Activated T-cell treated with anti-CD3 and anti-CD28 coated beads, Interleukin-2, amount 50 U/mL, for 4 hours (primary cell): Measurements from ENCODE around the gene HOXD12. TPM values are rescaled to one million over a fixed set of nuclear protein-coding genes. Genes with fewer than 3 reads are reported as not detected.
A peak's percentile ranks its signal among the peaks of the same experiment; 100 is the strongest.

Experiments used
- ATAC-seq, 2 donors: fragments of 200-7000 bp; cut with Tn5 transposase; one replicate each; pipeline ENCODE4 v1.10.0; 2021
- DNase-seq: peaks from one replicate; pipeline ENCODE4 v3.0.0-alpha.2; 2020
- H3K27me3 Mint-ChIP-seq: one replicate; pipeline ENCODE4 v1.8.0; 2021; ENCODE audit warnings: low read depth, mixed read lengths
- H3K36me3 Mint-ChIP-seq: one replicate; pipeline ENCODE4 v1.8.0; 2022; ENCODE audit warnings: mixed read lengths; ENCODE audit not compliant: insufficient read depth
- H3K4me1 Mint-ChIP-seq: one replicate; pipeline ENCODE4 v1.8.0; 2021; ENCODE audit warnings: low read depth, mixed read lengths
- H3K4me3 Mint-ChIP-seq: one replicate; pipeline ENCODE4 v1.8.0; 2021; ENCODE audit warnings: mild to moderate bottlenecking, moderate library complexity, mixed read lengths
- H3K9me3 Mint-ChIP-seq: one replicate; pipeline ENCODE4 v1.8.0; 2021; ENCODE audit warnings: mixed read lengths
- total RNA-seq, 3 donors: library from RNA; stranded (reverse); gene quantifications; one replicate each; pipeline ENCODE4 v1.2.1, GENCODE V29; 2021

Gene HOXD12
- total RNA-seq, 3 donors from 2014 or later = not detected

- no peak for DNase-seq
- H3K4me3 Mint-ChIP-seq = no peak overlapping the region
- peaks cover 9% of the 10 kb centered on the region for H3K9me3 Mint-ChIP-seq
- ATAC-seq = no peak
- H3K4me1 Mint-ChIP-seq = peaks cover 27% of the 10 kb centered on the region
- no peaks in the 10 kb centered on the region for H3K36me3 Mint-ChIP-seq
- H3K27me3 Mint-ChIP-seq = peaks cover 88% of the 10 kb centered on the region
Observed at GRCh38 chr2:176095421-176095820, 4.2 kb upstream of the HOXD12 start.

GRCh38 chr2:176096243-176096985 lies 3.2 kb upstream of the HOXD12 start:
- H3K36me3 Mint-ChIP-seq = no peaks in the 10 kb centered on the region
- peaks cover 27% of the 10 kb centered on the region for H3K4me1 Mint-ChIP-seq
- ATAC-seq = no peak
- peaks cover 88% of the 10 kb centered on the region for H3K27me3 Mint-ChIP-seq
- H3K9me3 Mint-ChIP-seq = peaks cover 4% of the 10 kb centered on the region
- DNase-seq = no peak
- peak overlapping the region; percentile 54 for H3K4me3 Mint-ChIP-seq

- Mint-ChIP-seq H3K36me3 (no peaks in the 10 kb centered on the region), H3K4me1 (peaks cover 23% of the 10 kb centered on the region), H3K4me3 (peak overlapping the region; percentile 54), H3K9me3 (peaks cover 4% of the 10 kb centered on the region), H3K27me3 (peaks cover 88% of the 10 kb centered on the region)
- ATAC-seq (peak; percentile 82 to 86), DNase-seq (peak; percentile 43)
Observed at GRCh38 chr2:176096986-176097819, 2.4 kb upstream of the HOXD12 start.

- no peak for DNase-seq
- Mint-ChIP-seq H3K4me3 (peak overlapping the region; percentile 54), H3K36me3 (no peaks in the 10 kb centered on the region), H3K27me3 (peaks cover 94% of the 10 kb centered on the region), H3K4me1 (peaks cover 23% of the 10 kb centered on the region), H3K9me3 (peaks cover 4% of the 10 kb centered on the region)
- ATAC-seq = no peak
Observed at GRCh38 chr2:176097820-176098365, 1.7 kb upstream of the HOXD12 start.

GRCh38 chr2:176098366-176099158 lies 1.0 kb upstream of the HOXD12 start:
- peaks cover 21% of the 10 kb centered on the region for H3K4me1 Mint-ChIP-seq

GRCh38 chr2:176099159-176099727 lies 352 bp upstream of the HOXD12 start:
- H3K4me1 Mint-ChIP-seq = peaks cover 17% of the 10 kb centered on the region
- DNase-seq (no peak), ATAC-seq (no peak)
- no peaks in the 10 kb centered on the region for H3K36me3 Mint-ChIP-seq
- H3K27me3 Mint-ChIP-seq = peaks cover 93% of the 10 kb centered on the region
- no peak overlapping the region for H3K4me3 Mint-ChIP-seq
- H3K9me3 Mint-ChIP-seq = no peaks in the 10 kb centered on the region

More at GRCh38 chr2:176098366-176099158, 1.0 kb upstream of the HOXD12 start:
- Mint-ChIP-seq H3K36me3 (no peaks in the 10 kb centered on the region), H3K27me3 (peaks cover 93% of the 10 kb centered on the region), H3K9me3 (peaks cover 4% of the 10 kb centered on the region), H3K4me3 (no peak overlapping the region)
- DNase-seq (no peak), ATAC-seq (no peak)

- Mint-ChIP-seq H3K4me3 (no peak overlapping the region), H3K36me3 (no peaks in the 10 kb centered on the region), H3K27me3 (peaks cover 93% of the 10 kb centered on the region), H3K9me3 (no peaks in the 10 kb centered on the region), H3K4me1 (peaks cover 19% of the 10 kb centered on the region)
- no peak for DNase-seq
- no peak for ATAC-seq
Observed at GRCh38 chr2:176100547-176101140, 1.0 kb downstream of the HOXD12 start.

GRCh38 chr2:176101216-176101830 lies 1.7 kb downstream of the HOXD12 start:
- H3K27me3 Mint-ChIP-seq = peaks cover 94% of the 10 kb centered on the region
- H3K4me1 Mint-ChIP-seq = peaks cover 23% of the 10 kb centered on the region
- no peaks in the 10 kb centered on the region for H3K9me3 Mint-ChIP-seq
- ATAC-seq = no peak
- DNase-seq = no peak
- no peaks in the 10 kb centered on the region for H3K36me3 Mint-ChIP-seq
- H3K4me3 Mint-ChIP-seq = no peak overlapping the region

- Mint-ChIP-seq H3K4me1 (peaks cover 20% of the 10 kb centered on the region), H3K9me3 (no peaks in the 10 kb centered on the region), H3K27me3 (peaks cover 91% of the 10 kb centered on the region), H3K4me3 (no peak overlapping the region), H3K36me3 (no peaks in the 10 kb centered on the region)
- no peak for ATAC-seq
- DNase-seq = no peak
Observed at GRCh38 chr2:176101842-176102241, 2.2 kb downstream of the HOXD12 start.

GRCh38 chr2:176102309-176102866 lies 2.8 kb downstream of the HOXD12 start:
- no peaks in the 10 kb centered on the region for H3K36me3 Mint-ChIP-seq
- no peaks in the 10 kb centered on the region for H3K9me3 Mint-ChIP-seq
- H3K4me3 Mint-ChIP-seq = no peak overlapping the region
- ATAC-seq (no peak), DNase-seq (no peak)
- H3K4me1 Mint-ChIP-seq = peaks cover 18% of the 10 kb centered on the region
- H3K27me3 Mint-ChIP-seq = peaks cover 90% of the 10 kb centered on the region

- Mint-ChIP-seq H3K9me3 (no peaks in the 10 kb centered on the region), H3K4me3 (no peak overlapping the region), H3K36me3 (no peaks in the 10 kb centered on the region), H3K27me3 (peaks cover 84% of the 10 kb centered on the region), H3K4me1 (peaks cover 13% of the 10 kb centered on the region)
- no peak for DNase-seq
- ATAC-seq = no peak
Observed at GRCh38 chr2:176103194-176103593, 3.6 kb downstream of the HOXD12 start.

- peaks cover 14% of the 10 kb centered on the region for H3K4me1 Mint-ChIP-seq
- no peak overlapping the region for H3K4me3 Mint-ChIP-seq
- ATAC-seq (no peak), DNase-seq (no peak)
- no peaks in the 10 kb centered on the region for H3K36me3 Mint-ChIP-seq
- H3K9me3 Mint-ChIP-seq = no peaks in the 10 kb centered on the region
- H3K27me3 Mint-ChIP-seq = peaks cover 83% of the 10 kb centered on the region
Observed at GRCh38 chr2:176103742-176104315, 4.2 kb downstream of the HOXD12 start.
